Vagina (tissue), 2 donors: ENCODE results near the gene IFT57.

Source experiments
- CTCF ChIP-seq, 3 experiments: fragments of 450-650 bp in 2 of 3; fragments of 200-600 bp in 1 of 3; sonication (generic) in 1 of 3; IDR thresholded peaks; one replicate each; pipeline ENCODE4 v1.5.1; 2017 to 2019; ENCODE audit warnings: antibody characterized with exemption in 3 of 3, mild to moderate bottlenecking in 2 of 3, moderate library complexity in 2 of 3
- POLR2A ChIP-seq, 2 donors: fragments of 450-650 bp; IDR thresholded peaks; one replicate each; pipeline ENCODE4 v1.6.1; 2017; ENCODE audit warnings: antibody characterized with exemption in 2 of 2, mild to moderate bottlenecking in 2 of 2, moderate library complexity in 2 of 2
- POLR2AphosphoS5 ChIP-seq, 2 donors: sonication (generic); formaldehyde crosslinking; IDR thresholded peaks; one replicate each; pipeline ENCODE4 v1.9.0; 2017; ENCODE audit warnings: antibody characterized with exemption in 2 of 2, mild to moderate bottlenecking in 2 of 2, low read depth in 1 of 2; ENCODE audit not compliant: insufficient read depth in 1 of 2

GRCh38 chr3:108124337-108125152 is 97.7 kb downstream of the IFT57 start:
- TF ChIP-seq POLR2A (IDR thresholded peaks at IDR 0.05) (no peak), CTCF (IDR thresholded peaks at IDR 0.05) (no peak), POLR2AphosphoS5 (IDR thresholded peaks at IDR 0.05; ENCODE audit: insufficient read depth in 1 of 2, low read depth in 1 of 2) (no peak)
